Measurements from ENCODE around the gene TGFBR2. TPM values are rescaled to one million over a fixed set of nuclear protein-coding genes. Genes with fewer than 3 reads are reported as not detected.

Gene TGFBR2
- total and polyA plus RNA-seq, 10 of the 15 experiments (the other 5 are each of a cell fraction or from before 2014, with no cell fraction given), result 0.02 to 0.98 (median 0.18) TPM; not detected in 1

DNA sequence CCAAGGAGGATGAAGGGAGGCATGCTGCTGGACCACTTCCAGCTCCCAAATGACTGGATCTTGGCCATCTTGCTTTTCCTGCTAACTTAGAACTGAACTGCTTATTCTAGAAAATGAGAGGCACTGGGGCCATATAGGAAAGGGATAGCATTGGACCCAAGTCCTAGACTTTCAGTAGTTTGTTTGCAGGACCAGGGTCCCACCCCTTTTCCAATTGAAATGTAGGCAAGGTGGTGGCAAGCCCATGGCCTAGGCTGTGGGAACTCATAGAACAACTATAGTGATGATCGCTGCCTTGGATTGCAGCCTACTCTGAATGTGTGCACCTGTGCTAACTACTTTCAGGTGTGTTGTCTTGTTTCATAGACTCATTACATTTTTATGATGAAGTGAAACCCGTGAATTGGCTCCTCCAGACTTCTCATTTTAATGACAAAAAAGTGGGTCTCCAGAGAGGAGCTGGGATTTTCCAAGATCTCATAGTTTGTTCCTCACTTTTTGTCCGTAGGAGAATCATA lies 50.3 kb downstream of the TGFBR2 start (continued):
- TF ChIP-seq, protein P1, sequence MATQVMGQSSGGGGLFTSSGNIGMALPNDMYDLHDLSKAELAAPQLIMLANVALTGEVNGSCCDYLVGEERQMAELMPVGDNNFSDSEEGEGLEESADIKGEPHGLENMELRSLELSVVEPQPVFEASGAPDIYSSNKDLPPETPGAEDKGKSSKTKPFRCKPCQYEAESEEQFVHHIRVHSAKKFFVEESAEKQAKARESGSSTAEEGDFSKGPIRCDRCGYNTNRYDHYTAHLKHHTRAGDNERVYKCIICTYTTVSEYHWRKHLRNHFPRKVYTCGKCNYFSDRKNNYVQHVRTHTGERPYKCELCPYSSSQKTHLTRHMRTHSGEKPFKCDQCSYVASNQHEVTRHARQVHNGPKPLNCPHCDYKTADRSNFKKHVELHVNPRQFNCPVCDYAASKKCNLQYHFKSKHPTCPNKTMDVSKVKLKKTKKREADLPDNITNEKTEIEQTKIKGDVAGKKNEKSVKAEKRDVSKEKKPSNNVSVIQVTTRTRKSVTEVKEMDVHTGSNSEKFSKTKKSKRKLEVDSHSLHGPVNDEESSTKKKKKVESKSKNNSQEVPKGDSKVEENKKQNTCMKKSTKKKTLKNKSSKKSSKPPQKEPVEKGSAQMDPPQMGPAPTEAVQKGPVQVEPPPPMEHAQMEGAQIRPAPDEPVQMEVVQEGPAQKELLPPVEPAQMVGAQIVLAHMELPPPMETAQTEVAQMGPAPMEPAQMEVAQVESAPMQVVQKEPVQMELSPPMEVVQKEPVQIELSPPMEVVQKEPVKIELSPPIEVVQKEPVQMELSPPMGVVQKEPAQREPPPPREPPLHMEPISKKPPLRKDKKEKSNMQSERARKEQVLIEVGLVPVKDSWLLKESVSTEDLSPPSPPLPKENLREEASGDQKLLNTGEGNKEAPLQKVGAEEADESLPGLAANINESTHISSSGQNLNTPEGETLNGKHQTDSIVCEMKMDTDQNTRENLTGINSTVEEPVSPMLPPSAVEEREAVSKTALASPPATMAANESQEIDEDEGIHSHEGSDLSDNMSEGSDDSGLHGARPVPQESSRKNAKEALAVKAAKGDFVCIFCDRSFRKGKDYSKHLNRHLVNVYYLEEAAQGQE (IDR thresholded peaks at IDR 0.05; ENCODE audit: low read depth, low read length), result no peak
- no peak for TF ChIP-seq TBL1XR1 (IDR thresholded peaks at IDR 0.05; ENCODE audit: low read depth, low read length)

DNA sequence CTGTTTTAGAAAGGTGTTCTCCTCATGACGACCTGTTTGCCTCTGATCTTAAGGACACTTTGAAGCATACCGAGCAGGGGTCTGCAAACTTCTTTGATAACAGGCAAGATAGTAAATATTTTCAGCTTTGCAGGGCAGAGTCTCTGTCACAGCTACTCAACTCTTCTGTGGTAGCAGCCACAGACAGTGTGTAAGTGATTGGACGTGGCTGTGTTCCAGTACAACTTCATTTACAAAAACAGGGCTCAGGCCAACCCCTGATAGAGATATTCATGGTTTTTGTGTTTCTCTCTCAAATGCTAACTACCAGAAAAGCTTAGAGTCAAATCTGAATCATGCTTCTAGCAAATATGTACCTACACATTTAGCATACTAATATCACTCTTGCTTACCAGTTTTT lies 51.5 kb downstream of the TGFBR2 start:
- no peaks in the 10 kb centered on the region; the same call in 2 of the 3 replicates for H3K9me3 ChIP-seq (replicated peaks; ENCODE audit: control insufficient read depth, insufficient read depth, low read length)
- no peaks in the 10 kb centered on the region for H3K36me3 ChIP-seq (ENCODE audit: control insufficient read depth in 2 of 2, insufficient read depth in 2 of 2, low read length in 1 of 2)
- peaks cover 23% of the 10 kb centered on the region for H3K4me1 ChIP-seq (ENCODE audit: control insufficient read depth, insufficient read depth, low read length)
- SMC1A ChIA-PET (ENCODE audit: uncharacterized antibody, unreplicated experiment), result interaction anchor here (1.1 to 3.8 kb wide), 6 partner anchors 8 to 459 kb away, joined by 3 to 23 read pairs (median 5); partner anchors contain the start of gene TGFBR2
- CTCF ChIA-PET, result interaction anchor here (0.7 to 1.8 kb wide), 5 partner anchors 8 to 35 kb away, joined by 3 to 10 read pairs (median 3); no protein-coding TSS in a partner anchor
- H3K27ac ChIP-seq (ENCODE audit: control insufficient read depth, insufficient read depth), result no peak overlapping the region
- H3K4me3 ChIP-seq, result no peak overlapping the region
- H3K79me2 ChIP-seq (ENCODE audit: control insufficient read depth, insufficient read depth, low read length), result no peaks in the 10 kb centered on the region
- no peak overlapping the region for H3K9ac ChIP-seq (ENCODE audit: control insufficient read depth, insufficient read depth, low read length)
- intact Hi-C loops (cut with micrococcal nuclease; ENCODE audit: unreplicated experiment), result loop anchor here (2.0 kb wide), 1 partner anchor 13 kb away; no protein-coding TSS in a partner anchor
- FAIRE-seq, result no peak
- POLR2A ChIA-PET, result no interaction called here
- peak overlapping the region; percentile 80 for H3K4me2 ChIP-seq (ENCODE audit: control insufficient read depth, insufficient read depth)
- in situ Hi-C loops (cut with MboI), result no loop called here
- no peaks in the 10 kb centered on the region for H3K27me3 ChIP-seq (replicated peaks in 1 of 2; ENCODE audit: control insufficient read depth in 2 of 2, insufficient read depth in 2 of 2, low read length in 1 of 2)
- H4K20me1 ChIP-seq (ENCODE audit: control insufficient read depth, insufficient read depth), result no peaks in the 10 kb centered on the region
- WGBS (ENCODE audit: insufficient coverage, insufficient replicate concordance, low lambda C conversion rate, missing lambda C conversion rate), result 42% methylated on average over 3 of the region's 3 CpGs
- RAD21 ChIA-PET (ENCODE audit: unreplicated experiment), result interaction anchor here (0.9 to 1.1 kb wide), 2 partner anchors 17 to 155 kb away, joined by 3 read pairs; no protein-coding TSS in a partner anchor
- peak; percentile 48 for ATAC-seq
- DNase-seq (ENCODE audit: low read depth, low spot score), result no peak
- BruUV-seq (replicated peaks), result no TSS peak
- H2AFZ ChIP-seq (ENCODE audit: control insufficient read depth, low read depth, low read length), result no peak overlapping the region
- no peak for TF ChIP-seq FOXM1 (IDR thresholded peaks at IDR 0.05; ENCODE audit: low read depth, low read length)
- no peak for TF ChIP-seq SIX5 (IDR thresholded peaks at IDR 0.05; ENCODE audit: low read depth, low read length, severe bottlenecking)
- TF ChIP-seq HDAC2 (IDR thresholded peaks at IDR 0.05), result no peak
- no peak for TF ChIP-seq EZH2 (IDR thresholded peaks at IDR 0.05; ENCODE audit: borderline replicate concordance, control insufficient read depth, low read depth, low read length)
- no peak for TF ChIP-seq POU2F2 (IDR thresholded peaks at IDR 0.05; ENCODE audit: borderline replicate concordance, low read depth, low read length)
- TF ChIP-seq HDGF (IDR thresholded peaks at IDR 0.05), result no peak
- TF ChIP-seq, protein P2, sequence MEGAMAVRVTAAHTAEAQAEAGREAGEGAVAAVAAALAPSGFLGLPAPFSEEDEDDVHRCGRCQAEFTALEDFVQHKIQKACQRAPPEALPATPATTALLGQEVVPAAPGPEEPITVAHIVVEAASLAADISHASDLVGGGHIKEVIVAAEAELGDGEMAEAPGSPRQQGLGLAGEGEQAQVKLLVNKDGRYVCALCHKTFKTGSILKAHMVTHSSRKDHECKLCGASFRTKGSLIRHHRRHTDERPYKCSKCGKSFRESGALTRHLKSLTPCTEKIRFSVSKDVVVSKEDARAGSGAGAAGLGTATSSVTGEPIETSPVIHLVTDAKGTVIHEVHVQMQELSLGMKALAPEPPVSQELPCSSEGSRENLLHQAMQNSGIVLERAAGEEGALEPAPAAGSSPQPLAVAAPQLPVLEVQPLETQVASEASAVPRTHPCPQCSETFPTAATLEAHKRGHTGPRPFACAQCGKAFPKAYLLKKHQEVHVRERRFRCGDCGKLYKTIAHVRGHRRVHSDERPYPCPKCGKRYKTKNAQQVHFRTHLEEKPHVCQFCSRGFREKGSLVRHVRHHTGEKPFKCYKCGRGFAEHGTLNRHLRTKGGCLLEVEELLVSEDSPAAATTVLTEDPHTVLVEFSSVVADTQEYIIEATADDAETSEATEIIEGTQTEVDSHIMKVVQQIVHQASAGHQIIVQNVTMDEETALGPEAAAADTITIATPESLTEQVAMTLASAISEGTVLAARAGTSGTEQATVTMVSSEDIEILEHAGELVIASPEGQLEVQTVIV (IDR thresholded peaks at IDR 0.05; ENCODE audit: borderline replicate concordance, partially characterized antibody), result no peak
- TF ChIP-seq, protein P3, sequence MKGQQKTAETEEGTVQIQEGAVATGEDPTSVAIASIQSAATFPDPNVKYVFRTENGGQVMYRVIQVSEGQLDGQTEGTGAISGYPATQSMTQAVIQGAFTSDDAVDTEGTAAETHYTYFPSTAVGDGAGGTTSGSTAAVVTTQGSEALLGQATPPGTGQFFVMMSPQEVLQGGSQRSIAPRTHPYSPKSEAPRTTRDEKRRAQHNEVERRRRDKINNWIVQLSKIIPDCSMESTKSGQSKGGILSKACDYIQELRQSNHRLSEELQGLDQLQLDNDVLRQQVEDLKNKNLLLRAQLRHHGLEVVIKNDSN (IDR thresholded peaks at IDR 0.05; ENCODE audit: borderline replicate concordance, extremely low read length, insufficient read depth, low read depth, low read length), result no peak
- no peak for TF ChIP-seq ZBED1 (IDR thresholded peaks at IDR 0.05; ENCODE audit: borderline replicate concordance)
- TF ChIP-seq STAT3 (IDR thresholded peaks at IDR 0.05; ENCODE audit: low read depth, low read length), result no peak
- TF ChIP-seq CREB1 (IDR thresholded peaks at IDR 0.05; ENCODE audit: low read depth), result no peak
